GM12891 (cell line): ENCODE results near the gene LST1.

ENCODE experiments used
- PAX5 ChIP-seq: IDR thresholded peaks from 2 replicates; pipeline ENCODE4 v1.6.1; 2011; ENCODE audit warnings: low read length, moderate library complexity, mild to moderate bottlenecking; ENCODE audit not compliant: insufficient read depth, severe bottlenecking
- POLR2A ChIP-seq: IDR thresholded peaks from 2 replicates; pipeline ENCODE4 v1.6.1; 2011; ENCODE audit warnings: low read depth, low read length, control low read depth
- POLR2AphosphoS5 ChIP-seq: IDR thresholded peaks from 2 replicates; pipeline ENCODE4 v1.6.1; 2011; ENCODE audit warnings: low read depth, low read length, control low read depth
- SPI1 ChIP-seq: IDR thresholded peaks from 2 replicates; pipeline ENCODE4 v1.6.1; 2011; ENCODE audit warnings: low read depth, low read length, control low read depth
- TAF1 ChIP-seq: IDR thresholded peaks from 2 replicates; pipeline ENCODE4 v1.6.1; 2011; ENCODE audit warnings: low read depth, low read length, control low read depth

GRCh38 chr6:31541658-31542521, 44.2 kb upstream of the LST1 start, which contains the start of gene DDX39B:
- TF ChIP-seq POLR2A = peak; percentile 97
- TF ChIP-seq POLR2AphosphoS5 = peak; percentile 97
- peak; percentile 45; the same call in 1 of the 2 replicates for TF ChIP-seq SPI1
- peak; percentile 100 for TF ChIP-seq TAF1
- no peak for TF ChIP-seq PAX5
